Panc1 (cell line): ENCODE data around the gene DDX27. TPM values are rescaled to one million over a fixed set of nuclear protein-coding genes. Genes with fewer than 3 reads are reported as not detected.
A peak's percentile ranks its signal among the peaks of the same experiment; 100 is the strongest.

Experiments
- ATAC-seq: fragments of 200-7000 bp; cut with Tn5 transposase; 2 replicates; pipeline ENCODE4 v1.9.1; 2020; ENCODE audit warnings: mild to moderate bottlenecking, moderate library complexity
- BruUV-seq: library from RNA; stranded (reverse); fragments of 400-500 nt; replicated peaks from 2 replicates; lab custom pipeline; 2021; lab: Mats Ljungman, UMichigan
- CTCF ChIA-PET: fragments of 300-600 bp; sonication (Branson Sonifier 250); formaldehyde crosslinking; loops from one replicate; lab custom pipeline; 2022; ENCODE audit warnings: antibody characterized with exemption; lab: Charles Lee
- POLR2A ChIA-PET: fragments of 300-600 bp; sonication (Branson Sonifier 250); formaldehyde crosslinking; loops from one replicate; lab custom pipeline; 2022; ENCODE audit warnings: antibody characterized with exemption; lab: Charles Lee
- DNase-seq: peaks from one replicate; pipeline ENCODE4 v3.0.0-alpha.2; 2010; ENCODE audit warnings: low read depth, low spot score
- H3K27ac ChIP-seq: 2 replicates; pipeline ENCODE4 v1.5.1; 2011; ENCODE audit warnings: mild to moderate bottlenecking, low read length, inconsistent platforms
- H3K27me3 ChIP-seq: fragments of 200-500 bp; sonication (Bioruptor generic); 2 replicates; pipeline ENCODE4 v1.6.0; 2014; ENCODE audit warnings: low read length, inconsistent platforms; ENCODE audit not compliant: control insufficient read depth, insufficient read depth
- H3K36me3 ChIP-seq: fragments of 200-500 bp; sonication (Bioruptor generic); 2 replicates; pipeline ENCODE4 v1.5.1; 2014; ENCODE audit warnings: inconsistent platforms, mild to moderate bottlenecking, low read length, moderate library complexity; ENCODE audit not compliant: control insufficient read depth, insufficient read depth
- H3K4me1 ChIP-seq: 2 replicates; pipeline ENCODE4 v1.5.1; 2011; ENCODE audit warnings: inconsistent platforms, mild to moderate bottlenecking, low read length, moderate library complexity; ENCODE audit not compliant: control insufficient read depth, insufficient read depth
- H3K4me3 ChIP-seq, 2 experiments: 2 replicates each; pipeline ENCODE4 v1.5.1; 2011 to 2012; ENCODE audit warnings: low read depth in 2 of 2, low read length in 2 of 2, mild to moderate bottlenecking in 2 of 2, inconsistent platforms in 1 of 2, moderate library complexity in 1 of 2
- H3K9me3 ChIP-seq: fragments of 200-500 bp; sonication (Bioruptor generic); 2 replicates; pipeline ENCODE4 v1.5.1; 2014; ENCODE audit warnings: low read depth, mild to moderate bottlenecking, inconsistent platforms, low read length, moderate library complexity; ENCODE audit not compliant: control insufficient read depth, insufficient read depth
- POLR2AphosphoS5 ChIP-seq: IDR thresholded peaks from 2 replicates; pipeline ENCODE4 v1.6.1; 2012; ENCODE audit warnings: mild to moderate bottlenecking, low read depth, low read length, moderate library complexity
- SIN3A ChIP-seq: IDR thresholded peaks from 2 replicates; pipeline ENCODE4 v1.6.1; 2012; ENCODE audit warnings: low read depth, mild to moderate bottlenecking, low read length, moderate library complexity, borderline replicate concordance; ENCODE audit not compliant: insufficient read depth
- TCF7L2 ChIP-seq: IDR thresholded peaks from 2 replicates; pipeline ENCODE4 v1.6.1; 2011; ENCODE audit warnings: mild to moderate bottlenecking, low read depth, low read length, inconsistent platforms
- in situ Hi-C: cut with HindIII; loops from 2 replicates; pipeline ENCODE4 v1.10.0; 2016; ENCODE audit warnings: low sequenced_read_pairs, low pct_unique_long_range_greater_than_20kb
- intact Hi-C: fragments of 100-400 bp; cut with micrococcal nuclease; formaldehyde crosslinking; loops from one replicate; pipeline ENCODE4 v1.10.0; 2022; ENCODE audit not compliant: unreplicated experiment
- total RNA-seq: library from RNA; stranded (reverse); gene quantifications from one replicate; pipeline ENCODE4 v1.2.1, GENCODE V29; 2021; ENCODE audit not compliant: unreplicated experiment
- TF ChIP-seq, protein P1 (sequence below), 2 experiments: IDR thresholded peaks; 2 replicates each; pipeline ENCODE4 v1.6.1; 2011 to 2012; ENCODE audit warnings: low read depth in 2 of 2, control low read depth in 1 of 2, low read length in 1 of 2, mild to moderate bottlenecking in 1 of 2, moderate library complexity in 1 of 2; ENCODE audit not compliant: insufficient read depth in 1 of 2
- TF ChIP-seq, protein P2 (sequence below): fragments of 450-650 bp; IDR thresholded peaks from 2 replicates; pipeline ENCODE4 v1.5.1; 2017; ENCODE audit warnings: mild to moderate bottlenecking

Gene DDX27
- total RNA-seq, 1 experiment from 2014 or later = 63.4 TPM

DNA sequence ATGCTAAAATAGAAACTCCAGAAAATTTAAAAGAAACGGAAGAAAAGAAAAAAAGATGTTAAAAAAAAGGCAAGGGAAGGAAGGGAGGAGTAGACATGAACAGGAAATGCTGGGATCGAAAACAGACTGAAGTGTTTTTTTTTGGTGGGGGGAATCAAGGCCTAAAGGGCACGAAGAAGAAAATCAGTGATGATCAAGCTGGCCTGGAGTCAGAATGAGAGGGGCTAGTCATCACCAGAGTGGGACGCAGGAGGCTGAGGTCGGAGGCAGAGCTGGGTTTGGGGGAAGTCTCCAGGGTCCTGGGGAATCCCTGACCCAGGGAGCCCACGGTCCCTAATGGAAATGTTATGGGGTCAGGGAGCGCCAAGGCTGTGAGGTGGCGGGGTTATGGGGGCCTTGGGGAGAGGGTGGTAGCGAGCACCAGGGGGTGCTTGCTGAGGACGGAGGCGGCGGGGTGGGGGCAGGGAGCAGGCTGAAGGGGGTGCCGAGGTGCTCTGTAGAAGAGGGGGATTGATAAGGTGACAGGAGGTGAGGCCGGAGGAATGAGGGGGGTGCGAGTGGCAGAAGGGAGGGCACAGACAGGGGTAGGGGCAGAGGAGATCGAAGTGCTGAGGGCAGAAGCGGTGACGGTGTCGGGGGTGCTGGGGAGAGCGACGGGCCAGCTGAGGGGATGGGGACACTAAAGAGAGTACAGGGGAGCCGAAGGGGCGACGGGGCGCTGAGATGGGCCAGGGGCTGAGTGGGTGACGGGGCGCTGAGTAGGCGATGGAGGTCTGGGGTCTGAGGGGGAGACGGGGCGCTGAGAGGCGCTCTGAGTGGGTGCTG, 58.0 kb downstream of the DDX27 start:
- CTCF ChIA-PET = no interaction called here
- H3K27me3 ChIP-seq = no peaks in the 10 kb centered on the region
- H3K36me3 ChIP-seq = peaks cover 39% of the 10 kb centered on the region
- H3K4me1 ChIP-seq = peaks cover 18% of the 10 kb centered on the region
- no TSS peak for BruUV-seq
- peak overlapping the region; percentile 93 to 96 for H3K4me3 ChIP-seq
- DNase-seq (no peak), ATAC-seq (no peak)
- H3K9me3 ChIP-seq = no peaks in the 10 kb centered on the region
- H3K27ac ChIP-seq = peak overlapping the region; percentile 77
- intact Hi-C loops = no loop called here
- POLR2A ChIA-PET = interaction anchor here (0.7 kb wide), 1 partner anchor 614 kb away, joined by 3 read pairs; no protein-coding TSS in a partner anchor
- in situ Hi-C loops = no loop called here
- TF ChIP-seq, protein P1, sequence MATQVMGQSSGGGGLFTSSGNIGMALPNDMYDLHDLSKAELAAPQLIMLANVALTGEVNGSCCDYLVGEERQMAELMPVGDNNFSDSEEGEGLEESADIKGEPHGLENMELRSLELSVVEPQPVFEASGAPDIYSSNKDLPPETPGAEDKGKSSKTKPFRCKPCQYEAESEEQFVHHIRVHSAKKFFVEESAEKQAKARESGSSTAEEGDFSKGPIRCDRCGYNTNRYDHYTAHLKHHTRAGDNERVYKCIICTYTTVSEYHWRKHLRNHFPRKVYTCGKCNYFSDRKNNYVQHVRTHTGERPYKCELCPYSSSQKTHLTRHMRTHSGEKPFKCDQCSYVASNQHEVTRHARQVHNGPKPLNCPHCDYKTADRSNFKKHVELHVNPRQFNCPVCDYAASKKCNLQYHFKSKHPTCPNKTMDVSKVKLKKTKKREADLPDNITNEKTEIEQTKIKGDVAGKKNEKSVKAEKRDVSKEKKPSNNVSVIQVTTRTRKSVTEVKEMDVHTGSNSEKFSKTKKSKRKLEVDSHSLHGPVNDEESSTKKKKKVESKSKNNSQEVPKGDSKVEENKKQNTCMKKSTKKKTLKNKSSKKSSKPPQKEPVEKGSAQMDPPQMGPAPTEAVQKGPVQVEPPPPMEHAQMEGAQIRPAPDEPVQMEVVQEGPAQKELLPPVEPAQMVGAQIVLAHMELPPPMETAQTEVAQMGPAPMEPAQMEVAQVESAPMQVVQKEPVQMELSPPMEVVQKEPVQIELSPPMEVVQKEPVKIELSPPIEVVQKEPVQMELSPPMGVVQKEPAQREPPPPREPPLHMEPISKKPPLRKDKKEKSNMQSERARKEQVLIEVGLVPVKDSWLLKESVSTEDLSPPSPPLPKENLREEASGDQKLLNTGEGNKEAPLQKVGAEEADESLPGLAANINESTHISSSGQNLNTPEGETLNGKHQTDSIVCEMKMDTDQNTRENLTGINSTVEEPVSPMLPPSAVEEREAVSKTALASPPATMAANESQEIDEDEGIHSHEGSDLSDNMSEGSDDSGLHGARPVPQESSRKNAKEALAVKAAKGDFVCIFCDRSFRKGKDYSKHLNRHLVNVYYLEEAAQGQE (IDR thresholded peaks at IDR 0.05; ENCODE audit: insufficient read depth in 1 of 2, low read depth in 2 of 2, low read length in 1 of 2) = no peak
- no peak for TF ChIP-seq SIN3A
- TF ChIP-seq POLR2AphosphoS5 = no peak
- TF ChIP-seq, protein P2, sequence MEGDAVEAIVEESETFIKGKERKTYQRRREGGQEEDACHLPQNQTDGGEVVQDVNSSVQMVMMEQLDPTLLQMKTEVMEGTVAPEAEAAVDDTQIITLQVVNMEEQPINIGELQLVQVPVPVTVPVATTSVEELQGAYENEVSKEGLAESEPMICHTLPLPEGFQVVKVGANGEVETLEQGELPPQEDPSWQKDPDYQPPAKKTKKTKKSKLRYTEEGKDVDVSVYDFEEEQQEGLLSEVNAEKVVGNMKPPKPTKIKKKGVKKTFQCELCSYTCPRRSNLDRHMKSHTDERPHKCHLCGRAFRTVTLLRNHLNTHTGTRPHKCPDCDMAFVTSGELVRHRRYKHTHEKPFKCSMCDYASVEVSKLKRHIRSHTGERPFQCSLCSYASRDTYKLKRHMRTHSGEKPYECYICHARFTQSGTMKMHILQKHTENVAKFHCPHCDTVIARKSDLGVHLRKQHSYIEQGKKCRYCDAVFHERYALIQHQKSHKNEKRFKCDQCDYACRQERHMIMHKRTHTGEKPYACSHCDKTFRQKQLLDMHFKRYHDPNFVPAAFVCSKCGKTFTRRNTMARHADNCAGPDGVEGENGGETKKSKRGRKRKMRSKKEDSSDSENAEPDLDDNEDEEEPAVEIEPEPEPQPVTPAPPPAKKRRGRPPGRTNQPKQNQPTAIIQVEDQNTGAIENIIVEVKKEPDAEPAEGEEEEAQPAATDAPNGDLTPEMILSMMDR = no peak
- TF ChIP-seq TCF7L2 = no peak

DNA sequence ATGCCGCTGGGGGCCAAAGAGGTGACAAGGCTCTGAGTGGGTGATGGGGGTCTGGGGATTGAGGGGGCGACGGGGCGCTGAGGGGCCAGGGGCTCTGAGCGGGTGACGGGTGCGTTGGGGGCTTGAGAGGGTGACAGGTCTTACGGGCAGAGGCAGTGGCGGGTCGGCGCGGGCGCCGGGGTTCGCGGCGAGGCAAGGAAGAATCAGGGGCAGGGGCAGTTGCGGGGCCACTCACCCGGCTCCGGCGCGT, 58.5 kb downstream of the DDX27 start:
- intact Hi-C loops = no loop called here
- CTCF ChIA-PET = no interaction called here
- POLR2A ChIA-PET = no interaction called here
- in situ Hi-C loops = no loop called here
- BruUV-seq = no TSS peak
- peak overlapping the region; percentile 93 to 96 for H3K4me3 ChIP-seq
- H3K27me3 ChIP-seq = no peaks in the 10 kb centered on the region
- no peaks in the 10 kb centered on the region for H3K9me3 ChIP-seq
- peaks cover 44% of the 10 kb centered on the region for H3K36me3 ChIP-seq
- no peak for ATAC-seq
- DNase-seq = no peak
- peak overlapping the region; percentile 77 for H3K27ac ChIP-seq
- TF ChIP-seq TCF7L2 = no peak
- TF ChIP-seq, protein P2 = no peak
- TF ChIP-seq, protein P1 (IDR thresholded peaks at IDR 0.05; ENCODE audit: insufficient read depth in 1 of 2, low read depth in 2 of 2, low read length in 1 of 2) = no peak
- TF ChIP-seq POLR2AphosphoS5 = no peak
- TF ChIP-seq SIN3A = no peak
- peaks cover 23% of the 10 kb centered on the region for H3K4me1 ChIP-seq
